Gastrocnemius medialis (tissue), 4 donors: ENCODE results near the gene WBP11. TPM values are rescaled to one million over a fixed set of nuclear protein-coding genes. Genes with fewer than 3 reads are reported as not detected.

Experiments
- ATAC-seq, 2 donors: fragments of 150-250 bp; one replicate each; pipeline ENCODE4 v1.9.1; 2016
- DNase-seq, 2 donors: peaks; one replicate each; pipeline ENCODE4 v3.0.0-alpha.2; 2019
- H3K27ac ChIP-seq, 4 donors: fragments of 200-600 bp; sonication (generic); 1 replicate in 1 of 4; 2 replicates in 3 of 4; pipeline ENCODE4 v1.5.1; 2016 to 2018; ENCODE audit warnings: mild to moderate bottlenecking in 2 of 4, moderate library complexity in 1 of 4
- H3K27me3 ChIP-seq, 3 donors: fragments of 200-600 bp; sonication (generic) in 2 of 3; 1 replicate in 1 of 3; 2 replicates in 2 of 3; pipeline versions ENCODE4 v1.5.1 to v1.6.0; 2016 to 2019; ENCODE audit warnings: mild to moderate bottlenecking in 1 of 3, moderate library complexity in 1 of 3
- H3K36me3 ChIP-seq, 2 donors: fragments of 200-600 bp; sonication (generic) in 1 of 2; one replicate each; pipeline ENCODE4 v1.5.1; 2017 to 2018
- H3K4me1 ChIP-seq, 2 donors: fragments of 200-600 bp; sonication (generic) in 1 of 2; one replicate each; pipeline ENCODE4 v1.5.1; 2016 to 2017; ENCODE audit warnings: mild to moderate bottlenecking in 2 of 2
- H3K4me3 ChIP-seq, 4 donors: fragments of 200-600 bp; sonication (generic) in 3 of 4; 1 replicate in 1 of 4; 2 replicates in 3 of 4; pipeline ENCODE4 v1.5.1; 2016 to 2019; ENCODE audit warnings: mild to moderate bottlenecking in 2 of 4
- H3K9me3 ChIP-seq, 3 donors: fragments of 200-600 bp; sonication (generic) in 2 of 3; 1 replicate in 1 of 3; 2 replicates in 2 of 3; pipeline ENCODE4 v1.5.1; 2016 to 2019
- CTCF ChIP-seq, 5 experiments: fragments of 450-650 bp in 3 of 5; fragments of 200-600 bp in 2 of 5; sonication (generic) in 2 of 5; IDR thresholded peaks in 4 of 5; conservative IDR thresholded peaks in 1 of 5; 1 replicate in 4 of 5; 2 replicates in 1 of 5; pipeline ENCODE4 v1.5.1; 2016 to 2019; ENCODE audit warnings: antibody characterized with exemption in 5 of 5, mild to moderate bottlenecking in 3 of 5, moderate library complexity in 3 of 5
- POLR2A ChIP-seq, 2 donors: fragments of 450-650 bp; IDR thresholded peaks; one replicate each; pipeline ENCODE4 v1.6.1; 2017; ENCODE audit warnings: antibody characterized with exemption in 2 of 2, mild to moderate bottlenecking in 2 of 2, moderate library complexity in 2 of 2
- in situ Hi-C, 4 donors: fragments of 200-750 bp; cut with MboI; loops; one replicate each; pipeline versions ENCODE4 v1.15.0 to v1.8.0; 2017; ENCODE audit warnings: low sequenced_read_pairs in 4 of 4
- intact Hi-C: fragments of 100-400 bp; cut with DNase I; formaldehyde crosslinking; loops from one replicate; pipeline ENCODE4 v1.15.1; 2023; ENCODE audit warnings: low total_unique reads
- total RNA-seq, 4 donors: library from RNA; depleted of rRNA; stranded (reverse); fragments of >200 nt; gene quantifications; one replicate each; pipeline versions ENCODE4 v1.1.0 to v1.2.3, GENCODE V29; 2016

The WBP11 gene
- total RNA-seq, 4 donors from 2014 or later: 20.2 to 39.5 (median 28.4) TPM

GRCh38 chr12:14810167-14810952 lies 7.1 kb upstream of the WBP11 start:
- H3K4me3 ChIP-seq: no peak overlapping the region
- no peaks in the 10 kb centered on the region for H3K9me3 ChIP-seq
- ATAC-seq (no peak), DNase-seq (no peak)
- in situ Hi-C loops (no loop called here), intact Hi-C loops (no loop called here)
- H3K27me3 ChIP-seq: no peaks in the 10 kb centered on the region
- no peak for TF ChIP-seq POLR2A (IDR thresholded peaks at IDR 0.05)
- no peak overlapping the region for H3K27ac ChIP-seq
- H3K4me1 ChIP-seq: no peaks in the 10 kb centered on the region
- H3K36me3 ChIP-seq: no peaks in the 10 kb centered on the region

- intact Hi-C loops: loop anchor here (1.0 kb wide), 1 partner anchor 29 kb away; a partner anchor contains a TSS
- in situ Hi-C loops: no loop called here
- ATAC-seq: peak; percentile 41 to 45
- Histone ChIP-seq H3K4me3 (peak overlapping the region; percentile 60 to 100 (median 78)), H3K36me3 (peaks cover 0 to 21% of the 10 kb centered on the region in 2 donors), H3K9me3 (no peaks in the 10 kb centered on the region), H3K27me3 (no peaks in the 10 kb centered on the region), H3K4me1 (peaks cover 15 to 22% of the 10 kb centered on the region in 2 donors), H3K27ac (peak overlapping the region; percentile 81 to 98 (median 89))
- no peak for TF ChIP-seq CTCF (IDR thresholded peaks at IDR 0.05 in 4 of 5, conservative IDR thresholded peaks at IDR 0.05 in 1 of 5)
- no peak for DNase-seq
These were observed 517 bp upstream of the WBP11 start for GRCh38 chr12:14803830-14804160.

GRCh38 chr12:14802721-14803010 lies 612 bp downstream of the WBP11 start:
- in situ Hi-C loops (no loop called here), intact Hi-C loops (loop anchor here (1.0 kb wide), 1 partner anchor 28 kb away; a partner anchor contains a TSS)
- Histone ChIP-seq H3K36me3 (peaks cover 0 to 33% of the 10 kb centered on the region in 2 donors), H3K27me3 (no peaks in the 10 kb centered on the region), H3K4me1 (peaks cover 15 to 22% of the 10 kb centered on the region in 2 donors), H3K9me3 (no peaks in the 10 kb centered on the region), H3K27ac (peak overlapping the region; percentile 86 to 98 (median 92)), H3K4me3 (peak overlapping the region; percentile 75 to 100 (median 83))
- DNase-seq (no peak), ATAC-seq (no peak)
- TF ChIP-seq POLR2A (IDR thresholded peaks at IDR 0.05) (no peak), CTCF (IDR thresholded peaks at IDR 0.05 in 4 of 5, conservative IDR thresholded peaks at IDR 0.05 in 1 of 5) (no peak)

GRCh38 chr12:14802247-14802646 lies 1.0 kb downstream of the WBP11 start:
- ATAC-seq (no peak), DNase-seq (no peak)
- peak overlapping the region; percentile 75 to 100 (median 83) for H3K4me3 ChIP-seq
- no peaks in the 10 kb centered on the region for H3K27me3 ChIP-seq
- in situ Hi-C loops (no loop called here), intact Hi-C loops (no loop called here)
- peak overlapping the region; percentile 86 to 98 (median 92) for H3K27ac ChIP-seq
- peaks cover 15 to 22% of the 10 kb centered on the region in 2 donors for H3K4me1 ChIP-seq
- H3K36me3 ChIP-seq: peaks cover 0 to 37% of the 10 kb centered on the region in 2 donors
- H3K9me3 ChIP-seq: no peaks in the 10 kb centered on the region
- TF ChIP-seq POLR2A (IDR thresholded peaks at IDR 0.05) (no peak), CTCF (IDR thresholded peaks at IDR 0.05 in 4 of 5, conservative IDR thresholded peaks at IDR 0.05 in 1 of 5) (no peak)

GRCh38 chr12:14795028-14795448 lies 8.2 kb downstream of the WBP11 start:
- intact Hi-C loops (no loop called here), in situ Hi-C loops (loop anchor here in 2 of 4 donors (25.0 kb wide), 2 partner anchors 1092 to 1117 kb away; partner anchors contain the start of genes DERA (in 1 of the 2) and STRAP (in 1 of the 2))
- Histone ChIP-seq H3K4me3 (no peak overlapping the region), H3K27me3 (no peaks in the 10 kb centered on the region), H3K9me3 (no peaks in the 10 kb centered on the region), H3K4me1 (no peaks in the 10 kb centered on the region), H3K36me3 (peaks cover 0 to 97% of the 10 kb centered on the region in 2 donors), H3K27ac (no peak overlapping the region)
- no peak for ATAC-seq
- DNase-seq: no peak
- TF ChIP-seq POLR2A (IDR thresholded peaks at IDR 0.05) (no peak), CTCF (IDR thresholded peaks at IDR 0.05 in 4 of 5, conservative IDR thresholded peaks at IDR 0.05 in 1 of 5) (no peak)
